KBM-7 (cell line): ENCODE results near the gene ARHGAP9.

ENCODE experiments used
- DNase-seq: peaks from one replicate; pipeline ENCODE4 v3.0.0-alpha.2; 2015
- in situ Hi-C: fragments of 300-500 bp; cut with MboI; formaldehyde crosslinking; loops from 2 replicates; pipeline ENCODE4 v1.14.3; 2020; ENCODE audit warnings: low sequenced_read_pairs, low pct_unique_long_range_greater_than_20kb, mixed read lengths

Gene ARHGAP9

DNA sequence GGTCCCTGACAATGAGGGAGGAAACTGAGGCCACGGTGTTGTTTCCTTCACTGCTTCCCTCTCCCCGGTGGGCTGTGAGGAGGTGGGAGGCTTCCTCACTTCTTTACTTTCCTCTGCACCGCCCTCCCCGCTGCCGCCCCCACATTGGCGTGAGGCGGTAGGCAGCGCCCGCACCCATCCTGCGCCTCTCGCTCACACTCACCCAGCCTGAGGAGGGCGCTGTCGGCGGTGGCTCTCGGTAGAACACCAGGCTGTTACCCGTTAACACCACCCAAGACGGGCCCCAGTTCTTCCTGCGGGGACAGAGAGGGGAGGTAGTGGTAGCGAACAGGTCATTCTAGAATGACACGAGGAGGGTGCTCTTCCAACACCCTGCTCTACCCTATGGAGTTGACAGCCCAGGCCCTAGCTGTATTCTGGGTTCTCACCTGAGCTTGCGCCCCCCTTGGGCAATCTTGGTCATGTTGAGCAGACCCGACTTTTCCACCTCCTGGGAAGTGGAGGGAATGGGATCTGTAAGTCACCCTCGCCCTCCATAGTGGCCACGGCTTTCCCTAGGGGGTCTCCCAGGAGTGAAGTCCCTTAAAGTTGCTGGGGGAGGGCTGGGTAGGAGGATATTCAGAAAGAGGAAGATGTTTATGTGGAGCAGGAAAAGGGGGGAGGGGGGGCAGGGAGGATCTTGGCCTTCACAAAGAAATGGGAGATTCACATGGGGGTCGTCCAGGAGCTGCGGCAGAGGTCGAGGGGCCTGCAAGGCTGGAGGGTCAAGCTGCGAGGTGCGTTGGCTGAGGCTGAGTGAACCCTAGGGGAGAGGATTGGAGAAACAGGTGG is 3.3 kb downstream of the ARHGAP9 start:
- in situ Hi-C loops, result no loop called here

DNA sequence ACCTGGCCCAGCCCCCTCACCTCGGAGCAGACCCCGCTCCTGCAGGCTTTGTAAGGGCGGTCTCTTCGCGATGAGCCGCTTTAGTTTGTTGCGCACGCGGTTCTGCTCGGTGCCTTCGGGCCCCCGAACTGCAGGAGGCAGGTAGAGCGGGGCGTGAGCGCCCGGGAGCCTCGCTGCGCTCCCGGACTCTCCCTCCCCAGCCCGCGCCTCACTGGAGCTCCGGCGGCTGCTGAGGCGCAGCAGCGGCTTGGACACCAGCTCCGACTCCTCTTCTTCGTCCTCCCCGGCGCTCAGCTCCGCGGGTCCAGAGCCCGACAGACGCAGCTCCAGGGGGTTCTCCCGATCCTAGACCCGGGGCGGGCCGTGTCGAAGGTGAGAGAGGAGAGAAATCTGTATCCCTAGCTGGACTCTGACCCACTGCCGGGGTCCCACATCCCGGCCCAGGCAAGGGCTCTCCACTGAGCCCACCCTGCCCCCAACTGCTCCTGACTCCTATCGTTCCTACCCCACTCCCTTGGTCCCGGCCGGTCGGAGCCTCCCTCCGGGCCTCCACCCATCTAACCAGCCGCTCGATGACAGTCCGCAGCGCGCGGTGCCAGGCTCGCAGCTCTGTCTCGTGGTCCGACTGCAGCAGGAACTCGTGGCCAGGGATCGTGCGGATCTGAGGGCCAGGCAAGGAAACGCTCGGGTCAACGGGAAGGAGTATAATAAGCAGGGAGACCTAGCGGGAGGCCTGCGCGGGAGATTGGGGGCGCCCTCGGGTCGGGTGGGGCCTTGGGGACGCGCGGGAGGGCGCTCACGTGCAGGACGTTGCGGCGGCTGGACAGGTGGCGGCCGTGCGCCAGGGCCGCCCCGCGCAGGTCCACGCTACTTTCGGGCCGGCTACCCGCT is 4.2 kb downstream of the ARHGAP9 start:
- no peak for DNase-seq
- in situ Hi-C loops, result no loop called here

More for the DNA sequence above, 3.3 kb downstream of the ARHGAP9 start:
- peak; percentile 85 for DNase-seq

DNA sequence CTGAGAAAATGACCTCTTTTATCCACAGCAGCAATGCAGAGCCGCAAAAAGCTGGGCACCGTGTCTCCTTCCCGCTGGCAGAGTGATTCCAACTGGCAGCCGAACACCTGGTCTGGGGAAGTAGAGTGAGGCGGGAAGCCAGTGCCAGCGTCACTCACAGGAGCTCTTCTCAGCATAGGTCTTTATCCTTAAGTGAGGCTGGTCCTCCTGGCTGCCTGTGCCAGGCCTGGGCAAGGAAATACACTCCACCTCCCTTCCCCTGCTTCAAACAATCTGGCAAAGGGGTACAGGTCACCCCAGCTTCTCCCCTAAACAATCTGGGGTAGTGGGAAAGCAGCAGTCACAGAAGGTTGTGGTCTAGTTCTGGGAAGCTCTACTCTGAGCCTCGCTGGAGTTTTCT is 4.8 kb downstream of the ARHGAP9 start:
- in situ Hi-C loops, result no loop called here
- no peak for DNase-seq

DNA sequence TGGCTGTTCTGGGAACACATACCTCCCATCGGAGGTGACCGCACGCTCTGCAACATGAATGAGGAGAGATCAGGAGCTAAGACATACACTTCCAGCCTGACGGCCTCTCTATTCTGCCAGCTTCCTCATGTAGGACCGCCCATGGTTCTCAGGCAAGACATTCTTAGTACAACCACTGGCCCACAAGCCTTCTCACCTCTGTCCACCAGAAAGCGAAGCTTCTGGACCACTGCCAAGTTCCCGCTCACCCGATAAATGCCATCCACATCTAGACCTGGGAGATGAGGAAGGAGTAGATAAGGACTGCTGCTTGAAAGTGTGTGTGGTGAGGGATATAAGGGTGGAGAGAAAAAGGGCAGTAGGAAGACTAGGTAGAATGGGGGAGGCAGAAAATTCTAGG is 5.2 kb downstream of the ARHGAP9 start:
- in situ Hi-C loops, result no loop called here
- no peak for DNase-seq

DNA sequence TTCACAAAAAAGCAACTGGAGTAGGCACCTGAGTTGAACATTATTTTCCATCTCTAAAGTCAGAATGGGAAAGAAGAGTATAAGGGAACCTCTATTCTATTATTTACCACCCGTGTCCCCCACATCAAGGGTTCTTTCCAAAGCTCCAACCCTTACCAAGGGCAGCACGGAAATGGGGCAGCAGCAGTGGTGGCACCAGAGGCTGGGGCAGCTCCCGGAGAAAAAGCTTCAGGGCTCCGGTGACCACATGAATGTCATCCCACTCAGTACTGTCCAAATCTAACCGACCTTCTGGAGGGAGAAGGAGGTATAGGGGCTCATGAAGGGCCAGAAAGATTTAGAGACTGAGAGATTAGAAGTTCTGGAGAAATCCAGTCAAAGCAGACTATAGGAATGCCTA is 5.8 kb downstream of the ARHGAP9 start:
- in situ Hi-C loops, result no loop called here
- DNase-seq, result no peak

DNA sequence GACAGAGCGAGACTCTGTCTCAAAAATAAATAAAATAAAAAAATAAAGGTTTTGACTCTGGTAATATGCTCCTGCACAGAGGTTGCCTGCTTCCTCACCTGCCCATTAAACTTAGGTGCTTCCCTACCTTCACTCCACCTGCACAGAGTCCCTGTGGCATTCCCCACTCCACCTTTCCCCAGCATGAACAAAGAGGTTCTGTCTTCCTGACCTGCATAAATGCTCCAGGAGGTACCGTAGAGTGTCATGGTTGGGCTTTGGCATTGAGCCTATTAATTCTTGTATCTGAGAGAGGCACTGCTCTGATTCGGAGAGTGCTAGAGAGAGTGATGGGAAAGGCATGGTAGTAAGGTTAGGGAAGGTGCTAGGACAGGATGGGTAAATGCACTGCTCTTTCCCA is 6.3 kb downstream of the ARHGAP9 start:
- in situ Hi-C loops, result no loop called here

DNA sequence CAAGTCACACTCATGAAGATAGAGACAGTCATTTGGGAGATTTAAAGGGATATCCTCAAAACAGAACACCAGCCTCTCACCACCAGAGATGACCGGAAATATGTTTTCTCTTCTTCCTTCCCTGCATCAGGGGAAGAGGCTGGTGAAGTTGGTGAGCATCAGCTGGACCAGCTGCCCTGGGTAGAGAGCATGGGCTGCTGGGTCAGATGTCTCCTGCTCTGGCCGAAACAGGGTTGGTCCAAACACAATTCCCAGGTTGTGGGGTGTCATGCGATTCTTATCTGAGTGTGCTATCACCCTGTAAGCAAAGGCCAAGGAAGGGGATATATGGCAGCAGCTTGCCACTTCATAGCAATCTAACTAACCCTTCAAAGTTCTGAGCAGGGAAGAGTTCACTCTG is 7.3 kb downstream of the ARHGAP9 start:
- DNase-seq, result no peak
- in situ Hi-C loops, result no loop called here

More for the DNA sequence above, 6.3 kb downstream of the ARHGAP9 start:
- no peak for DNase-seq

DNA sequence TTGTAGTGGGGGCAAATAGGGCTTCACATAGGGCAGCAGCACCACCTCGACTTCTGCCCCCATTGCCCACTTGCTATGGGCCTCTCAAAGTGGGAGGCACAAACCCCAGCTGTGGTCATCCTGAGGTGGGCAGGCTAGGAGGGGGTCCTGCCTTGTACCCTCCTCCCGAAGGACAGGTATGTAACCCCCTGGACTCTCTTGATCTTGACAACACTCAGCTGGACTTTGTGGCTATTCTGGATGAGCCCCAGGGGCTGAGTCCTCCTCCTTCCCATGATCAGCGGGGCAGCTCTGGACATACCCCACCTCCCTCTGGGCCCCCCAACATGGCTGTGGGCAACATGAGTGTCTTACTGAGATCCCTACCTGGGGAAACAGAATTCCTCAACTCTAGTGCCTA is 8.0 kb downstream of the ARHGAP9 start:
- DNase-seq, result no peak
- in situ Hi-C loops, result no loop called here

DNA sequence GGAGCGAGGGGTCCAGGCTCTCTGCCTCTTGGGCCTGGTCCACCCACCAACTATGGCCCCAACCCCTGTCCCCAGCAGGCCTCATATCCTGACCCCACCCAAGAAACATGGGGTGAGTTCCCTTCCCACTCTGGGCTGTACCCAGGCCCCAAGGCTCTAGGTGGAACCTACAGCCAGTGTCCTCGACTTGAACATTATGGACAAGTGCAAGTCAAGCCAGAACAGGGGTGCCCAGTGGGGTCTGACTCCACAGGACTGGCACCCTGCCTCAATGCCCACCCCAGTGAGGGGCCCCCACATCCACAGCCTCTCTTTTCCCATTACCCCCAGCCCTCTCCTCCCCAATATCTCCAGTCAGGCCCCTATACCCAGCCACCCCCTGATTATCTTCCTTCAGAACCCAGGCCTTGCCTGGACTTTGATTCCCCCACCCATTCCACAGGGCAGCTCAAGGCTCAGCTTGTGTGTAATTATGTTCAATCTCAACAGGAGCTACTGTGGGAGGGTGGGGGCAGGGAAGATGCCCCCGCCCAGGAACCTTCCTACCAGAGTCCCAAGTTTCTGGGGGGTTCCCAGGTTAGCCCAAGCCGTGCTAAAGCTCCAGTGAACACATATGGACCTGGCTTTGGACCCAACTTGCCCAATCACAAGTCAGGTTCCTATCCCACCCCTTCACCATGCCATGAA is 8.6 kb downstream of the ARHGAP9 start:
- DNase-seq, result no peak
- in situ Hi-C loops, result no loop called here

DNA sequence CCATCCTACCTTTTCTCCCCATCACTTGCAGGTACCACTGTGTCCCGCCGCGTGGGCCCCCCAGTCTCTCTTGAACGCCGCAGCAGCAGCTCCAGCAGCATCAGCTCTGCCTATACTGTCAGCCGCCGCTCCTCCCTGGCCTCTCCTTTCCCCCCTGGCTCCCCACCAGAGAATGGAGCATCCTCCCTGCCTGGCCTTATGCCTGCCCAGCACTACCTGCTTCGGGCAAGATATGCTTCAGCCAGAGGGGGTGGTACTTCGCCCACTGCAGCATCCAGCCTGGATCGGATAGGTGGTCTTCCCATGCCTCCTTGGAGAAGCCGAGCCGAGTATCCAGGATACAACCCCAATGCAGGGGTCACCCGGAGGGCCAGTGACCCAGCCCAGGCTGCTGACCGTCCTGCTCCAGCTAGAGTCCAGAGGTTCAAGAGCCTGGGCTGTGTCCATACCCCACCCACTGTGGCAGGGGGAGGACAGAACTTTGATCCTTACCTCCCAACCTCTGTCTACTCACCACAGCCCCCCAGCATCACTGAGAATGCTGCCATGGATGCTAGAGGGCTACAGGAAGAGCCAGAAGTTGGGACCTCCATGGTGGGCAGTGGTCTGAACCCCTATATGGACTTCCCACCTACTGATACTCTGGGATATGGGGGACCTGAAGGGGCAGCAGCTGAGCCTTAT is 9.2 kb downstream of the ARHGAP9 start:
- no peak for DNase-seq
- in situ Hi-C loops, result no loop called here

DNA sequence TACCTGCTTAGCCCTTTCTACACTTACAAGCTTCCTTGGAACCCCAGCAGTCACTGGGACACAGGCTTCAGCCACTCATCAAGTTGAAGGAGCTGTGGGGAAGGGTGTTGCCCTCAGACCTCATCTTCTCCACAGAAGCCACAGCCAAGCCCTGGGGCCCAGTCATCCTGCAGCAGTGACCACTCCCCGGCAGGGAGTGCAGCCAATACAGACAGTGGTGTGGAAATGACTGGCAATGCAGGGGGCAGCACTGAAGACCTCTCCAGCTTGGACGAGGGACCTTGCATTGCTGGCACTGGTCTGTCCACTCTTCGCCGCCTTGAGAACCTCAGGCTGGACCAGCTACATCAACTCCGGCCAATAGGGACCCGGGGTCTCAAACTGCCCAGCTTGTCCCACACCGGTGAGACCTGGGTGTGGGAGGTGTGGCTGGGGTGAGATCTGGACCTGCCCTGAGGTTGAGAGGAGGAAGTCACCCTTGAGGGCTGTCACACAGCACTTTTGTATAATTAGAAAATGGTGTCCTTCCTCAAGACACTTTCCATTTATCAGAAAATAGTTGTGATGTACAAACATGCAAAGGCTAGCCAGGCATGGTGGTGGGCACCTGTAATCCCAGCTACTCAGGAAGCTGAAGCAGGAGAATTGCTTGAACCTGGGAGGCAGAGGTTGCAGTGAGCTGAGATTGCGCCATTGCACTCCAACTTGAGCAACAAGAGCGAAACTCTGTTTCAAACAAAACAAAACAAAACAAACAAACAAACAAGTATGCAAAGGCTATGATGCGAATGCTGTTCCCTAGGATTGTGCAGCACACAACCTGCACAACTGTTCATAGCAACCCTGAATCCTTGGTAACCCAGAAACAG is 10.1 kb downstream of the ARHGAP9 start:
- DNase-seq, result no peak
- in situ Hi-C loops, result no loop called here

DNA sequence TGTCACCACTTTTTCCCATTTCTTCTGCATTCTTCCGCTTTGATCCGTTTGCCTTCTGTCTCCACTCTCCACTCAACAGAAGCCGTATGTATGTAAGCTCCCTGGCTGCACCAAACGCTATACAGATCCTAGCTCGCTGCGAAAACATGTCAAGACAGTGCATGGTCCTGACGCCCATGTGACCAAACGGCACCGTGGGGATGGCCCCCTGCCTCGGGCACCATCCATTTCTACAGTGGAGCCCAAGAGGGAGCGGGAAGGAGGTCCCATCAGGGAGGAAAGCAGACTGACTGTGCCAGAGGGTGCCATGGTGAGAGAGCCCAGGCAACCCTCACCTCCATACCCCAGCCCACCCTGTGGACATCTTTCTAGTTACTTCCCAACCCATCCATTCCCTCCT is 11.8 kb downstream of the ARHGAP9 start:
- no peak for DNase-seq
- in situ Hi-C loops, result no loop called here

DNA sequence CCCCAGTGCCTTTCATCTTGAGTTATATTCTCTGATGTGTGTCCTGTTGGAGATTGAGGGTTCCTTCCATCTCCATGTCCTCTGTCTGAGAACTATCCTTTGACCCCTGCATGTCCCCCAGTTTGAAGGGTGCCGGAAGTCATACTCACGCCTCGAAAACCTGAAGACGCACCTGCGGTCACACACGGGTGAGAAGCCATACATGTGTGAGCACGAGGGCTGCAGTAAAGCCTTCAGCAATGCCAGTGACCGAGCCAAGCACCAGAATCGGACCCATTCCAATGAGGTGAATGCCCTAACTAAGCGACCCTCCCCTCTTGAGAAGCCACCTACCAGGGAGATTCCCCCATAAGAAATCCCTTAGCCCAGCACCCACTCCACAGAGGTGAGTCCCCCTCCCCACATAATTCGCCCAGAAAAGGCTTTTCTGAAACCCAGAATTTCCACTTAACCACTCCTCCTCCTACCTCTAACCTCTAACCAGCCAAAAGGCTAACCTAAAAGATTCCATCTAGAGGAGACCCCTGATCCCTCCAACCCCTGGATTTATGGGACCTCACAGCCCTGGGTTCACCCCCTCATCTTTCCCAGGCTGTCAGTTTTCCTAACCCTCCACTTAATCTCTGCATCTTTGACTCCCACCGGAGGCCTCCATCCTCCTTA is 12.3 kb downstream of the ARHGAP9 start:
- in situ Hi-C loops, result no loop called here
- DNase-seq, result no peak

DNA sequence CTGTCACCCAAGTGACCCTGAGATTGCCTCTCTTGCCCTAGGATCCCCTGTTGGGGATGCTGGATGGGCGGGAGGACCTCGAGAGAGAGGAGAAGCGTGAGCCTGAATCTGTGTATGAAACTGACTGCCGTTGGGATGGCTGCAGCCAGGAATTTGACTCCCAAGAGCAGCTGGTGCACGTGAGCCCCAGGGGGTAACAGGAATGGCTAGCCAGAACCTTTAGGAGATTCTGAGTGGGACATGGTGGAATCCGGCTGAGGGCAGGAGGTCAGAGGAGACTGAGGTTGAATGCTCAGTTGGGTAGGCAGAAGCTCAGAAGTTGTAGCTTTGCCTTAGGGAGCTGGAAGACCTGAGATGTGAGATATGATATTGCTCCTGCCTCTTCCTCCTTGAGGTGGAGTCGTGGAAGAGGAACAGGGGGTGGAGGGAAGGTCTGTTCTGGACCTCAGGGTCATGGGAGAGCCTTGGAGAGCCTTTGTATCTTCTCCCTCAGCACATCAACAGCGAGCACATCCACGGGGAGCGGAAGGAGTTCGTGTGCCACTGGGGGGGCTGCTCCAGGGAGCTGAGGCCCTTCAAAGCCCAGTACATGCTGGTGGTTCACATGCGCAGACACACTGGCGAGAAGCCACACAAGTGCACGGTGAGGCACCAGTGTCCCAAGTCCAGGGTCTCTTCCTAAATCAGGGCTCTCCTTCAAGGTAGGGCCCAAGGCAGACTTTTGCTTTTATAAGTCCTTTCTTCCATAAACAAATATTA is 13.7 kb downstream of the ARHGAP9 start:
- in situ Hi-C loops, result no loop called here

DNA sequence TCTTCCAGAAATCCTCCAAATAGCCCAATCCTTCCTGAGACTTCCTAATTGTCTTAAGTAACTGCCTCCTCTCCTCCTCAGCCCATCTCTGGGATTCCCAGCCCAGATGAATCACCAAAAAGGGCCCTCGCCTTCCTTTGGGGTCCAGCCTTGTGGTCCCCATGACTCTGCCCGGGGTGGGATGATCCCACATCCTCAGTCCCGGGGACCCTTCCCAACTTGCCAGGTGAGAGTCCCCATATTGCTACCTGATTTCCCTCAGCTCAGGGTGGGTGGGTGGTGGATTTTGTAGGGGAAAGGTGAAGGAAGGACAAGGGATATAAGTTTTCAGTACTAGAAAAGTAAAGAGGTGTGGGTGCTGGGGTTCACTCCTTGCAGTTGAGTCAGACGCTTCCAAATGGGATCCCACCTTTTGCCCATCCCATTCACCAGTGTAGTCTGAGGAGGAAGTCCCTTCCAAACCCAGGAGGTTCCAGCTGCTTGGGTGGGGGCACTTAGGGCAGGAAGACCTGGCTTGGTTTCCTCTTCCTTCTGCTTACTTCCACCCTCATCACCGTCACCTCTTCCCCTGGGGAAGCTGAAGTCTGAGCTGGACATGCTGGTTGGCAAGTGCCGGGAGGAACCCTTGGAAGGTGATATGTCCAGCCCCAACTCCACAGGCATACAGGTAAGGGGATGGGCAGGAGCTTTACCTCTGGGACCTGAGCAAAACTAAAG is 14.5 kb downstream of the ARHGAP9 start:
- DNase-seq, result no peak
- in situ Hi-C loops, result no loop called here

More for the DNA sequence above, 13.7 kb downstream of the ARHGAP9 start:
- DNase-seq, result no peak

DNA sequence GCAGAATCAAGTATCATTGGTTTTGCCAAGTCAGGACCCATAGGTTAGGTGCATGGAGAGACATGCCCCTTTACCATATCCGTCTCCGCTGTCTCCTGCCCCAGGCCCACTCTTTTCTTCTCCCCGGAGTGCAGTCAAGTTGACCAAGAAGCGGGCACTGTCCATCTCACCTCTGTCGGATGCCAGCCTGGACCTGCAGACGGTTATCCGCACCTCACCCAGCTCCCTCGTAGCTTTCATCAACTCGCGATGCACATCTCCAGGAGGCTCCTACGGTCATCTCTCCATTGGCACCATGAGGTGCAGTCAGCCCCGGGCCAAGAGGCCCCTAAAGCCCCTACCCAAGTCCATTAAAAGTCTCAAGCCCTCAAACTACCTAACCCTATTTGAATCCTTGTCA is 15.1 kb downstream of the ARHGAP9 start:
- DNase-seq, result no peak
- in situ Hi-C loops, result no loop called here

DNA sequence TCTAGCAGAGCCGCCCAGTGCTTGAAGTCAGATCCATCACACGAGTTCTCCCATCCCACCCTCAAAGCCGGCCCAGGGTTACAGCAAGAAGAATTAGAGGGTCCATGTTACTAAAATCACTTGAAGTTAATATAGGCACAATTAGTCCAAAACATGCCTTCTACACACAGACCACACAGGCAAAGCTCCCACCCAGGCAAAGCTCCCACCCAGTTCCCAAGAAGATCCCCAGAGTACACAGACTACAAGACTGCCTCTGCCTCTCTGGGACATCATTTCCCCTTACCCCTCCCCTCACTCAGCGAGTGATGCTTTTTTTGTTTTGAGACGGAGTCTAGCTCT is 16.8 kb downstream of the ARHGAP9 start:
- no peak for DNase-seq
- in situ Hi-C loops, result no loop called here
